Measurements from ENCODE around the gene MLST8. TPM values are rescaled to one million over a fixed set of nuclear protein-coding genes. Genes with fewer than 3 reads are reported as not detected.

The MLST8 gene
- total RNA-seq, 2 experiments from 2014 or later = 22.9 to 26.4 TPM

GRCh38 chr16:2166263-2167067 is 38.8 kb upstream of the MLST8 start:
- Mint-ChIP-seq H3K27ac (no peak overlapping the region), H3K4me1 (ENCODE audit: low read depth) (no peaks in the 10 kb centered on the region), H3K36me3 (ENCODE audit: low read depth) (peaks cover 4% of the 10 kb centered on the region), H3K9me3 (no peaks in the 10 kb centered on the region), H3K27me3 (no peaks in the 10 kb centered on the region), H3K4me3 (no peak overlapping the region)
- intact Hi-C loops (cut with DNase I, micrococcal nuclease) = no loop called here
- DNase-seq (no peak), ATAC-seq (ENCODE audit: poor library complexity) (no peak)
- ChIA-PET POLR2A (no interaction called here), CTCF (no interaction called here)
- H3K36me3 ChIP-seq (ENCODE audit: insufficient read depth, low read length) = peaks cover 35% of the 10 kb centered on the region
- H3K27me3 ChIP-seq (ENCODE audit: control insufficient read depth in 1 of 2, insufficient read depth in 2 of 2, low read length in 2 of 2) = no peaks in the 10 kb centered on the region
- TF ChIP-seq CTCF (IDR thresholded peaks at IDR 0.05) = no peak
- H3K4me1 ChIP-seq (ENCODE audit: insufficient read depth, low read length) = peaks cover 16% of the 10 kb centered on the region
- peaks cover 0 to 11% of the 10 kb centered on the region in 2 experiments for H3K9me3 ChIP-seq (ENCODE audit: control insufficient read depth in 1 of 2, insufficient read depth in 1 of 2, low read length in 2 of 2)
- H3K27ac ChIP-seq (ENCODE audit: low read depth in 1 of 2, low read length in 2 of 2) = no peak overlapping the region
- H3K4me3 ChIP-seq (ENCODE audit: low read length) = no peak overlapping the region

GRCh38 chr16:2167068-2167638 is 38.1 kb upstream of the MLST8 start:
- CTCF ChIA-PET = no interaction called here
- Histone ChIP-seq H3K36me3 (ENCODE audit: insufficient read depth, low read length) (peaks cover 42% of the 10 kb centered on the region), H3K4me1 (ENCODE audit: insufficient read depth, low read length) (peaks cover 16% of the 10 kb centered on the region), H3K9me3 (ENCODE audit: control insufficient read depth in 1 of 2, insufficient read depth in 1 of 2, low read length in 2 of 2) (peaks cover 0 to 11% of the 10 kb centered on the region in 2 experiments), H3K4me3 (ENCODE audit: low read length) (no peak overlapping the region), H3K27ac (ENCODE audit: low read depth in 1 of 2, low read length in 2 of 2) (no peak overlapping the region), H3K27me3 (ENCODE audit: control insufficient read depth in 1 of 2, insufficient read depth in 2 of 2, low read length in 2 of 2) (no peaks in the 10 kb centered on the region)
- POLR2A ChIA-PET = interaction anchor here (2.4 kb wide), 1 partner anchor 12 kb away, joined by 9 read pairs; the partner anchor contains the start of gene TRAF7
- no peak for ATAC-seq (ENCODE audit: poor library complexity)
- intact Hi-C loops (cut with DNase I, micrococcal nuclease) = no loop called here
- Mint-ChIP-seq H3K4me3 (no peak overlapping the region), H3K4me1 (ENCODE audit: low read depth) (no peaks in the 10 kb centered on the region), H3K27me3 (no peaks in the 10 kb centered on the region), H3K27ac (no peak overlapping the region), H3K36me3 (ENCODE audit: low read depth) (peaks cover 4% of the 10 kb centered on the region), H3K9me3 (no peaks in the 10 kb centered on the region)
- no peak for TF ChIP-seq CTCF (IDR thresholded peaks at IDR 0.05)
- DNase-seq = no peak

GRCh38 chr16:2170080-2170479 is 35.2 kb upstream of the MLST8 start:
- Mint-ChIP-seq H3K27ac (no peak overlapping the region), H3K27me3 (no peaks in the 10 kb centered on the region), H3K36me3 (ENCODE audit: low read depth) (peaks cover 13% of the 10 kb centered on the region), H3K9me3 (no peaks in the 10 kb centered on the region), H3K4me3 (no peak overlapping the region), H3K4me1 (ENCODE audit: low read depth) (no peaks in the 10 kb centered on the region)
- DNase-seq (no peak), ATAC-seq (ENCODE audit: poor library complexity) (no peak)
- Histone ChIP-seq H3K9me3 (ENCODE audit: control insufficient read depth in 1 of 2, insufficient read depth in 1 of 2, low read length in 2 of 2) (no peaks in the 10 kb centered on the region), H3K36me3 (ENCODE audit: insufficient read depth, low read length) (peaks cover 61% of the 10 kb centered on the region), H3K27me3 (ENCODE audit: control insufficient read depth in 1 of 2, insufficient read depth in 2 of 2, low read length in 2 of 2) (no peaks in the 10 kb centered on the region), H3K4me3 (ENCODE audit: low read length) (no peak overlapping the region), H3K27ac (ENCODE audit: low read depth in 1 of 2, low read length in 2 of 2) (no peak overlapping the region), H3K4me1 (ENCODE audit: insufficient read depth, low read length) (no peaks in the 10 kb centered on the region)
- intact Hi-C loops (cut with DNase I, micrococcal nuclease) = no loop called here
- ChIA-PET POLR2A (no interaction called here), CTCF (no interaction called here)
- TF ChIP-seq CTCF (IDR thresholded peaks at IDR 0.05) = no peak
